ENCODE measurements around the gene IL22RA1. TPM values are rescaled to one million over a fixed set of nuclear protein-coding genes. Genes with fewer than 3 reads are reported as not detected.

The IL22RA1 gene
- total and polyA plus RNA-seq, 2 of the 8 experiments (the other 6 are each of a cell fraction or from before 2014, with no cell fraction given), result 0.17 to 0.32 TPM

DNA sequence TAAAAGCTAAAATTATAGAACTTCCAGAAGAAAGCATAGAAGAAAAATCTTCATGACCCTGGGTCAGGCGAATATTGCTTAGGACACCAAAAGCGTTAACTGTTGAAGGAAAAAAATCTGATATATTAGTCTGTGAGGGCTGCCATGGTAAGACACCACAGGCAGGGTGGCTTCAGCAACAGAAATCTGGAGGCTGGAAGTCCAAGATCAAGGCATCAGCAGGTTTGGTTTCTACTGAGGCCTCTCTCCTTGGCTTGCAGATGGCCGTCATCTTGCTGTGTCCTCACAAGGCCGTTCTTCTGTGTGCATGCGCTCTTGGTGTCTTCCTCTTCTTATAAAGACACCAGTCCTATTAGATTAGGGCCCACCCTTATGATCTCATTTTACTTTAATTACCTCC is 29.7 kb upstream of the IL22RA1 start:
- H3K23me2 ChIP-seq (ENCODE audit: low read depth, low read length), result no peaks in the 10 kb centered on the region
- no peak overlapping the region for H2AFZ ChIP-seq (ENCODE audit: low read length)
- H2BK12ac ChIP-seq (ENCODE audit: low read depth, low read length), result no peak overlapping the region
- CTCF ChIA-PET (ENCODE audit: partially characterized antibody), result interaction anchor here (0.6 to 1.3 kb wide), 2 partner anchors 17 to 414 kb away, joined by 3 to 10 read pairs; no protein-coding TSS in a partner anchor
- H3K9me3 ChIP-seq (ENCODE audit: insufficient read depth in 2 of 2, low read depth in 1 of 2, low read length in 1 of 2), result no peaks in the 10 kb centered on the region
- peaks cover 0 to 3% (median 0%) of the 10 kb centered on the region in 4 experiments; a peak in 4 of 8 replicates for H3K36me3 ChIP-seq (ENCODE audit: control insufficient read depth in 2 of 4, insufficient read depth in 4 of 4, low read length in 3 of 4)
- no peak overlapping the region for H2BK120ac ChIP-seq (replicated peaks; ENCODE audit: low read depth, low read length)
- H3K4me2 ChIP-seq (ENCODE audit: insufficient read depth in 1 of 2, low read depth in 2 of 2, low read length in 2 of 2), result no peak overlapping the region
- H3K79me2 ChIP-seq (ENCODE audit: control insufficient read depth in 1 of 2, insufficient read depth in 2 of 2, low read length in 2 of 2), result no peaks in the 10 kb centered on the region
- H2BK15ac ChIP-seq (ENCODE audit: low read length), result no peak overlapping the region
- no peak overlapping the region for H3K4me3 ChIP-seq (ENCODE audit: extremely low read depth in 1 of 4, insufficient read depth in 2 of 4, low read depth in 3 of 4, low read length in 4 of 4)
- no peak overlapping the region; the same call in 1 of the 2 replicates for H4K8ac ChIP-seq (ENCODE audit: extremely low read depth, insufficient read depth, low read length)
- no peaks in the 10 kb centered on the region for H3K27me3 ChIP-seq (replicated peaks in 1 of 4; ENCODE audit: control insufficient read depth in 3 of 4, extremely low read depth in 1 of 4, insufficient read depth in 3 of 4, low read length in 3 of 4)
- H2BK5ac ChIP-seq (ENCODE audit: low read depth, low read length), result no peak overlapping the region
- TF ChIP-seq SP4 (IDR thresholded peaks at IDR 0.05; ENCODE audit: low read length), result no peak
- TF ChIP-seq RNF2 (IDR thresholded peaks at IDR 0.05; ENCODE audit: borderline replicate concordance, low read depth, low read length, missing control alignments, poor library complexity, severe bottlenecking), result no peak
- no peak overlapping the region for H2BK20ac ChIP-seq (ENCODE audit: low read length)
- POLR2A ChIA-PET (ENCODE audit: partially characterized antibody), result interaction anchor here (0.8 kb wide), 1 partner anchor 8 kb away, joined by 3 read pairs; no protein-coding TSS in a partner anchor
- H3K56ac ChIP-seq (replicated peaks; ENCODE audit: insufficient read length, low read depth, low read length), result no peak overlapping the region
- H4K20me1 ChIP-seq (replicated peaks in 1 of 2; ENCODE audit: control insufficient read depth in 1 of 2, insufficient read depth in 2 of 2, low read length in 2 of 2), result peaks cover 0 to 1% of the 10 kb centered on the region in 2 experiments
- no peak overlapping the region for H4K5ac ChIP-seq (ENCODE audit: insufficient read length, low read depth, low read length)
- H3K79me1 ChIP-seq (ENCODE audit: low read depth, low read length), result no peaks in the 10 kb centered on the region
- no peak overlapping the region for H3K18ac ChIP-seq (ENCODE audit: extremely low read depth, low read length)
- peaks cover 0 to 3% (median 0%) of the 10 kb centered on the region in 4 experiments; a peak in 2 of 7 replicates for H3K4me1 ChIP-seq (replicated peaks in 1 of 4; ENCODE audit: control insufficient read depth in 3 of 4, insufficient read depth in 4 of 4, low read length in 3 of 4)
- no peak overlapping the region for H3K23ac ChIP-seq (ENCODE audit: insufficient read length)
- no peak overlapping the region for H3K9ac ChIP-seq (replicated peaks in 1 of 4; ENCODE audit: extremely low read depth in 1 of 4, low read depth in 3 of 4, low read length in 3 of 4)
- WGBS, 2 experiments (ENCODE audit: extremely low coverage in 1 of 2, insufficient coverage in 1 of 2, insufficient read length in 1 of 2, insufficient replicate concordance in 2 of 2, low coverage in 1 of 2, low lambda C conversion rate in 2 of 2, missing lambda C conversion rate in 1 of 2), result 90% methylated on average over 5 of the region's 5 CpGs; no CpG with 5 or more reads in 1 of the 2 experiments
- H3K4ac ChIP-seq (replicated peaks; ENCODE audit: insufficient read length, low read depth, low read length), result no peak overlapping the region
- no peak overlapping the region for H3K27ac ChIP-seq (ENCODE audit: low read depth, low read length)
- FAIRE-seq, result no peak
- H3K14ac ChIP-seq (ENCODE audit: insufficient read length), result no peak overlapping the region
- H4K91ac ChIP-seq (replicated peaks; ENCODE audit: insufficient read length, low read length), result no peak overlapping the region
- no peak for DNase-seq (ENCODE audit: low read depth in 1 of 2, low spot score in 2 of 2)
- H2AK5ac ChIP-seq (ENCODE audit: low read depth, low read length), result no peak overlapping the region
